Glutamatergic neuron (in vitro differentiated cells): ENCODE measurements around the gene SETD2. TPM values are rescaled to one million over a fixed set of nuclear protein-coding genes. Genes with fewer than 3 reads are reported as not detected.

Experiments used
- DNase-seq: peaks from one replicate; pipeline ENCODE4 v3.0.0; 2022
- H3K27ac Mint-ChIP-seq: one replicate; pipeline ENCODE4 v1.8.0; 2020; ENCODE audit warnings: mild to moderate bottlenecking, mixed read lengths, inconsistent platforms; ENCODE audit not compliant: unreplicated experiment
- H3K27me3 Mint-ChIP-seq: one replicate; pipeline ENCODE4 v1.8.0; 2020; ENCODE audit warnings: mild to moderate bottlenecking, moderate library complexity, mixed read lengths, inconsistent platforms; ENCODE audit not compliant: unreplicated experiment
- H3K36me3 Mint-ChIP-seq: one replicate; pipeline ENCODE4 v1.8.0; 2020; ENCODE audit warnings: mild to moderate bottlenecking, mixed read lengths, inconsistent platforms; ENCODE audit not compliant: unreplicated experiment
- H3K4me1 Mint-ChIP-seq: one replicate; pipeline ENCODE4 v1.8.0; 2020; ENCODE audit warnings: mild to moderate bottlenecking, low read depth, mixed read lengths, inconsistent platforms; ENCODE audit not compliant: unreplicated experiment
- H3K4me3 Mint-ChIP-seq: one replicate; pipeline ENCODE4 v1.8.0; 2020; ENCODE audit warnings: mild to moderate bottlenecking, mixed read lengths, inconsistent platforms; ENCODE audit not compliant: unreplicated experiment
- H3K9me3 Mint-ChIP-seq: one replicate; pipeline ENCODE4 v1.8.0; 2020; ENCODE audit warnings: mild to moderate bottlenecking, moderate library complexity, mixed read lengths, inconsistent platforms; ENCODE audit not compliant: unreplicated experiment
- CTCF ChIP-seq: fragments of 200-600 bp; sonication (generic); IDR thresholded peaks from one replicate; pipeline ENCODE4 v1.5.0; 2021; ENCODE audit not compliant: partially characterized antibody, unreplicated experiment
- total RNA-seq: library from RNA; stranded (reverse); fragmentation: NEBNext Ultra II Directional; extraction: Animal tissue kit (Norgen Biotek cat#: 25700); gene quantifications from one replicate; pipeline ENCODE4 v1.2.1, GENCODE V29; 2021; ENCODE audit not compliant: unreplicated experiment

The SETD2 gene
- total RNA-seq, 1 donor from 2014 or later: 59.1 TPM

DNA sequence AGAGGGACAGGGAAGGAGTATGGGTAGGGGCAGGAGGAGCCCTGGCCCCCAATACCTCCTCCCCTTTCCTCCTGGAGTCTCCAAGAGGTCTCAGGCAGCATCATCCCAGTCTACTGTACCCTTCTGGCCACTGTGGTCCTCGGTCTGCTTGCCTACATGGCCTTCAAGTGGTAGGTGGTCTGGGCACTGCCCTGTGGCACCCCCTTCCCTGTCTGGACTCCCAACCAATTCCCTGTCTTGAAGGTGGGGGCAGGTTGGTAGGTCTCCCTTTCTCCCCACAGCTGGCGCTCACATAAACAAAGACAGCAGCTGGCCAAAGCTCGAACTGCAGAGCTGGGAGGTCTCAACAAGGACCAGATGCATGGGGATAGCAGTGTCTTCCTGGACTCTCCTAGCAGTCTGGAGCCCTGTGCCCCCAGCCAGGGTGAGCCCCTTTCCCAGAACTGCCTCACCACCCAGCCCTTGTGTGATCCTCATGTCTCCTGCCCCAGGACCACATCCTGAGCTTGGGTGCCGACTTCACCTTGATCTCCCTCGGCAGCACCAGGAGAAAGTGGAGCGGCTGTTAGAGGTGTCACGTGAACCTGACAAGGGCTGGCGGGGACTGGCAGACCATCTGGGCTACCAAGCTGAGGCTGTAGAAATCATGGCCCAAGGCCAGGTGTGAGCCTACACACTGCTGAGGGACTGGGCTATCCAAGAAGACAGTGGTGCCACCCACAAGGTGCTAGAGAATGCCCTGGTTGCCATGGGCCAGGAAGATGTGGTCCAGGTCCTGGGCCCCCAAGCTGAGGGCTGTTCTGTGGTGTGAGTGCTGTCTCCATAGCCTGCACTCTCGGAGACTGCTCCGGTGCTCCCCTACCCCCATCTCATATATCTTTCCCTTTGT, 151.3 kb downstream of the SETD2 start:
- H3K4me1 Mint-ChIP-seq: peaks cover 5% of the 10 kb centered on the region
- no peak for TF ChIP-seq CTCF
- DNase-seq: no peak
- H3K9me3 Mint-ChIP-seq: peaks cover 5% of the 10 kb centered on the region
- H3K27ac Mint-ChIP-seq: no peak overlapping the region
- peaks cover 6% of the 10 kb centered on the region for H3K36me3 Mint-ChIP-seq
- H3K27me3 Mint-ChIP-seq: peaks cover 10% of the 10 kb centered on the region
- H3K4me3 Mint-ChIP-seq: no peak overlapping the region

- Mint-ChIP-seq H3K36me3 (peaks cover 6% of the 10 kb centered on the region), H3K9me3 (peaks cover 5% of the 10 kb centered on the region), H3K4me3 (no peak overlapping the region), H3K27ac (no peak overlapping the region), H3K27me3 (peaks cover 10% of the 10 kb centered on the region), H3K4me1 (peaks cover 2% of the 10 kb centered on the region)
- no peak for DNase-seq
- TF ChIP-seq CTCF: no peak
Observed at GRCh38 chr3:47011371-47011770, 152.5 kb downstream of the SETD2 start.

- H3K4me1 Mint-ChIP-seq: peaks cover 2% of the 10 kb centered on the region
- no peak overlapping the region for H3K4me3 Mint-ChIP-seq
- peaks cover 6% of the 10 kb centered on the region for H3K36me3 Mint-ChIP-seq
- peaks cover 5% of the 10 kb centered on the region for H3K9me3 Mint-ChIP-seq
- no peak overlapping the region for H3K27ac Mint-ChIP-seq
- H3K27me3 Mint-ChIP-seq: peaks cover 10% of the 10 kb centered on the region
- no peak for TF ChIP-seq CTCF
- DNase-seq: no peak
Observed at GRCh38 chr3:47010910-47011309, 153.0 kb downstream of the SETD2 start.

DNA sequence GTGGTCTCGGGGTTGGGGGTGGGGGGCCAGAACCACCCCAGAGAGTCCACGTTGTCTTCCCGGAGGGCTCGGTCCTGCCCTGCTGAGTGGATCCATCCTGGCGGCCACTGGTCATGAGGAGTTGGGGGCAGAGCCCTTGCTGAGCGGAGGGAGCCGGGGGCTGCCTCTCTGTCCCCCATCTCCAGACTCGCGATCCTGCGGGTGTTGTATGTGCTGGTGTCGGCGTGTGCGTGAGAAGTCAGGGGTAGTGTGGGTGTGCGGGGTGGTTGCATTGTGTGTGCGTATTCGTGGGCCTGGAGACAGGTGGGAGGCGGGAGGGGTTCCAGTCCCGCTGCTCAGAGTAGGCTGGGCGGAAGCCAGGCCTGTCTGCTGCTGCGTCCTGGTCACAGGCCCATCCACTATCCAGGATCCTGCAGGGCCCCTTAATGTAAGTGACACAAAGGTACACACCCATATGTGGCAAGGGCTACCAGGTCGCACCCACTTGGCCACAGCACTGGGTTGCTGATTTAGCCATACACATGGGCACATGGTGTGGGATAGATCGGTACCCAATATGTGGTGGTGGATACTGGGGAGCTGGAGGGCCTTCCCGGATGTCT, 153.7 kb downstream of the SETD2 start:
- TF ChIP-seq CTCF: no peak
- Mint-ChIP-seq H3K27me3 (peaks cover 10% of the 10 kb centered on the region), H3K36me3 (peaks cover 6% of the 10 kb centered on the region), H3K27ac (peak overlapping the region; percentile 62), H3K4me1 (peaks cover 2% of the 10 kb centered on the region), H3K9me3 (peaks cover 5% of the 10 kb centered on the region), H3K4me3 (peak overlapping the region; percentile 79)
- DNase-seq: no peak
